ENCODE results near the gene GOT1.

GOT1 gene

GRCh38 chr10:99370993-99371392 lies 59.4 kb downstream of the GOT1 start:
- peaks cover 5 to 8% of the 10 kb centered on the region in 2 donors for H3K27me3 Mint-ChIP-seq
- H3K4me1 Mint-ChIP-seq = peaks cover 5 to 11% of the 10 kb centered on the region in 2 donors
- peak; percentile 67 to 74 for ATAC-seq (replicated peaks)
- no peaks in the 10 kb centered on the region for H3K9me3 Mint-ChIP-seq
- no peaks in the 10 kb centered on the region for H3K36me3 Mint-ChIP-seq
- no peak for DNase-seq
- H3K4me3 Mint-ChIP-seq = no peak overlapping the region
- no peak overlapping the region for H3K27ac Mint-ChIP-seq

DNA sequence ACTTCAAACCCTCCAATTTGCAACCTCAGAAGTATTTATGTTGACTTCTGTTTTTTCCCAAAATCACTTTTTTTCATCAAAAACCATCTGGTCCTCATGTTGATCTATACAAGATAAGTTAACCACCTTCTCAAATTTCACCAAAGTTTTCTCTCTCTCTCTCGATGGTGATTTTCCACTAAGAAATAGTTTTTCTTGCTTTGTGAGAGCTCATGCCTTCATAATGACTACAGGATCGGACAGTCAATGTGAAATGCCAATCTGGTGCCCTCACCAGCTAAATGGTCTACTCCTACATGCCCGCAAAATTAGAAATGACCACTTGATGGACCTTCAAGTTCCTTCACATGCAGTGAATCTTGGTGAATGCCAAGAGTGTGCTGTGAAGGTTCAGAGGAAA lies 60.9 kb downstream of the GOT1 start:
- Mint-ChIP-seq H3K4me3 (no peak overlapping the region), H3K27me3 (peaks cover 5 to 11% of the 10 kb centered on the region in 2 donors), H3K36me3 (no peaks in the 10 kb centered on the region), H3K27ac (no peak overlapping the region), H3K9me3 (no peaks in the 10 kb centered on the region), H3K4me1 (peaks cover 5 to 11% of the 10 kb centered on the region in 2 donors)
- DNase-seq = no peak
- no peak for ATAC-seq (replicated peaks)

GRCh38 chr10:99369126-99369525 lies 61.3 kb downstream of the GOT1 start:
- ATAC-seq (replicated peaks) = no peak
- no peak for DNase-seq
- no peaks in the 10 kb centered on the region for H3K36me3 Mint-ChIP-seq
- H3K9me3 Mint-ChIP-seq = no peaks in the 10 kb centered on the region
- no peak overlapping the region for H3K4me3 Mint-ChIP-seq
- H3K27ac Mint-ChIP-seq = no peak overlapping the region
- H3K4me1 Mint-ChIP-seq = peaks cover 5 to 11% of the 10 kb centered on the region in 2 donors
- peaks cover 5 to 11% of the 10 kb centered on the region in 2 donors for H3K27me3 Mint-ChIP-seq

- DNase-seq (no peak), ATAC-seq (replicated peaks) (no peak)
- Mint-ChIP-seq H3K9me3 (no peaks in the 10 kb centered on the region), H3K4me1 (peaks cover 5 to 11% of the 10 kb centered on the region in 2 donors), H3K27ac (no peak overlapping the region), H3K36me3 (no peaks in the 10 kb centered on the region), H3K27me3 (peaks cover 5 to 11% of the 10 kb centered on the region in 2 donors), H3K4me3 (no peak overlapping the region)
Observed at GRCh38 chr10:99368646-99369045, 61.8 kb downstream of the GOT1 start.

- Mint-ChIP-seq H3K36me3 (no peaks in the 10 kb centered on the region), H3K4me3 (no peak overlapping the region), H3K9me3 (no peaks in the 10 kb centered on the region), H3K4me1 (peaks cover 5 to 11% of the 10 kb centered on the region in 2 donors), H3K27ac (no peak overlapping the region), H3K27me3 (peaks cover 5 to 11% of the 10 kb centered on the region in 2 donors)
- ATAC-seq (replicated peaks) (no peak), DNase-seq (no peak)
Observed at GRCh38 chr10:99366666-99367065, 63.8 kb downstream of the GOT1 start.

DNA sequence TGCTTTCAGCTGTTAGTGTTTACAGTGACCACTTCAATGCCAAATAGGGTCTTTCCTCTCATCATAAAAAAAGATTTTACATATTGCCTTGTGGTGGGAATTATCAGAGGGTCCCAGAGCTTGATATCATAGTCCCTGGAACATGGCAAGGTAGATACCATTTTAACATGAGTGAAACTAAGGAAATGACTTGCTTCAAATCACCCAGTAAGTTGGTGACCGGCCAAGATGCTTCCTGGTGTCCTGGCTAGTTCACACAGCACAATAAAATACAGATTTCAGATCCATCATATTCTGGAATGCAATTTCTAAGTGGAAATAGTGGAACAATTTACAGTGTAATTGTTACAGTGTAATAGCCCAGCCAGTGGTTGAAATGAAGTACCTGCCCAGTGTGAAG lies 64.7 kb downstream of the GOT1 start:
- ATAC-seq (replicated peaks) (no peak), DNase-seq (no peak)
- Mint-ChIP-seq H3K4me1 (peaks cover 0 to 3% of the 10 kb centered on the region in 2 donors), H3K36me3 (no peaks in the 10 kb centered on the region), H3K4me3 (no peak overlapping the region), H3K27ac (no peak overlapping the region), H3K9me3 (no peaks in the 10 kb centered on the region), H3K27me3 (peaks cover 5 to 11% of the 10 kb centered on the region in 2 donors)

DNA sequence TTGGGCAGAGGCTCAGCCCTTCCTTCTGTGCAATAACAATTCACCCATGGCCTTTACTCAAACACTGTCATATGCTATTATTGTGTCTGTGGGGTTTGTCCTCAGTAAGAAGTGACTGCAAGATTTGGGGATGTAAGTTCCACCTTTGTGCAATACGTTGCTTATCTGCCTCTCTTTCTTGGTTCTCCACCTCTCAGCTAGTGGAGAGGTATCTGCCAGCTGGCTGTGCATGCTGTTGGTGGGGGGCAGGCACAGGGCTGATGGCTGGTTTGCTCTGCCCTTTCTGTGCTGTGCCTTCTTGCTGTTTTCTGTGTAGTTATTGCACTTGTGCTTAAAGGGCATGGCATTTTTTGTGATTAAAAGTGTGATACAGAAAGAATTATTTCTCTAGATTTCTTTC lies 65.1 kb downstream of the GOT1 start:
- Mint-ChIP-seq H3K36me3 (no peaks in the 10 kb centered on the region), H3K9me3 (no peaks in the 10 kb centered on the region), H3K4me1 (no peaks in the 10 kb centered on the region), H3K4me3 (no peak overlapping the region), H3K27me3 (peaks cover 5 to 11% of the 10 kb centered on the region in 2 donors), H3K27ac (no peak overlapping the region)
- ATAC-seq (replicated peaks) (no peak), DNase-seq (no peak)

DNA sequence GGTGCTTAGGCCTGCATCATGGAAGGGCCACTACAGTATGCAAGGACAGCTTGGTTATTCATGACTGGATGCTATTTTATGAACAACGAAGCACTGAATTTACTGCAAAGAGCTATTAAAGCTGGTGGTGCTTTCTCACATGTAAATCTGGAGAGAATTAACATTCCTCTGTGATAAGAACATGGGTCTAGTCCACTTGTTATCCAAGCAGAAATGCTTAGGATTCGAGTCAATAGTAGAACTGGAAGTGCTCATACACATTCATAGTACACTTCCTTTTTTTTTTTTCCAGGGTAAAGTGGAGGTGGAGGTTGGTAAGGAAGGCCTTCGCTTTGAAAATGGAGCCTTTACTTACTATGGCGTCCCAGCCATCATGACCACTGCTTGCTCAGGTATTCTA lies 66.3 kb downstream of the GOT1 start:
- ATAC-seq (replicated peaks) (no peak), DNase-seq (no peak)
- Mint-ChIP-seq H3K36me3 (no peaks in the 10 kb centered on the region), H3K4me3 (no peak overlapping the region), H3K4me1 (peaks cover 5 to 12% of the 10 kb centered on the region in 2 donors), H3K9me3 (no peaks in the 10 kb centered on the region), H3K27me3 (peaks cover 0 to 3% of the 10 kb centered on the region in 2 donors), H3K27ac (no peak overlapping the region)

DNA sequence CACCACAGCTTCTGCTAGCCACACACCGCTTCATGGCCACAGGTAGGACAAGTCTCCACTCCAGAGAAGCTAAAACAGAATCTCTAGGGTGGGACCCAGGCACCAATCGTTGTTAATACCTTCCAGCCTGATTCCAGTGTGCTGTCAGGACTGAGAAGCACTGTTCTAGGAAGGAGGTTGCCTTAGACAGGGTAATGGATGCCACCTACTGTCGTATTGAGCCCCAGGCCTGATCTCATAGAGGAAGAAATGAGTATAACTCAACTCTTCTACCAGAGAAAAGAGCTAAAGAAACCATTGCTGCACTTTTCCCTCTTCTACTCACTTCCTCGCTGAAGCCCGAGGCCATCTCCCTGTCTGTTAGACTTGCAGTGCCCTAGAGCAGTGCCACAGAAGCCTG lies 69.5 kb downstream of the GOT1 start:
- ATAC-seq (replicated peaks) = no peak
- no peaks in the 10 kb centered on the region for H3K36me3 Mint-ChIP-seq
- no peaks in the 10 kb centered on the region for H3K9me3 Mint-ChIP-seq
- peaks cover 5 to 13% of the 10 kb centered on the region in 2 donors for H3K4me1 Mint-ChIP-seq
- H3K27ac Mint-ChIP-seq = no peak overlapping the region
- DNase-seq = no peak
- no peak overlapping the region for H3K4me3 Mint-ChIP-seq
- peaks cover 0 to 2% of the 10 kb centered on the region in 2 donors for H3K27me3 Mint-ChIP-seq

GRCh38 chr10:99358101-99358500 lies 72.3 kb downstream of the GOT1 start:
- H3K4me3 Mint-ChIP-seq = no peak overlapping the region
- no peak overlapping the region for H3K27ac Mint-ChIP-seq
- ATAC-seq (replicated peaks) = no peak
- H3K9me3 Mint-ChIP-seq = no peaks in the 10 kb centered on the region
- no peak for DNase-seq
- peaks cover 5 to 13% of the 10 kb centered on the region in 2 donors for H3K4me1 Mint-ChIP-seq
- no peaks in the 10 kb centered on the region for H3K36me3 Mint-ChIP-seq
- peaks cover 6 to 8% of the 10 kb centered on the region in 2 donors for H3K27me3 Mint-ChIP-seq

DNA sequence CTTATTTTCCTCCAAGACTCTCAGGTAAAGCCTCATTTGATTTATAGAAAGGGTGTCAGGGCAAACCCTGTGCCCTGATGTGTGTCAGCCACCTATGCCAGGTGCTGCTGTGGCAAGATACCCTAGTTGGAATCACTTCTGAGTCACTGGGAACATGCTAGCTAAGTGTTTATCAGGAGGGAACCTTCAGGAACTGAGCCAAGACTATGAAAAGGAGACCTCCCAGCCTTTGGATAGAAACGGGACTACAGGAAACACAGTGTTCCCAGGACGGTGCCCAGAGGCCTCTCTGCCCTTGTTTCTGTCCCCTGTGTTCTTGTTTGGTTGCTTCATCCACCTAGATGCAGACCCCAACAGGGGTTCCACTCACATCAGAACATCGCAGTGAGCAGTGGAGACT lies 72.7 kb downstream of the GOT1 start:
- Mint-ChIP-seq H3K4me3 (no peak overlapping the region), H3K27ac (no peak overlapping the region), H3K4me1 (peaks cover 5 to 13% of the 10 kb centered on the region in 2 donors), H3K9me3 (no peaks in the 10 kb centered on the region), H3K27me3 (peaks cover 6 to 8% of the 10 kb centered on the region in 2 donors), H3K36me3 (no peaks in the 10 kb centered on the region)
- ATAC-seq (replicated peaks) (no peak), DNase-seq (no peak)

DNA sequence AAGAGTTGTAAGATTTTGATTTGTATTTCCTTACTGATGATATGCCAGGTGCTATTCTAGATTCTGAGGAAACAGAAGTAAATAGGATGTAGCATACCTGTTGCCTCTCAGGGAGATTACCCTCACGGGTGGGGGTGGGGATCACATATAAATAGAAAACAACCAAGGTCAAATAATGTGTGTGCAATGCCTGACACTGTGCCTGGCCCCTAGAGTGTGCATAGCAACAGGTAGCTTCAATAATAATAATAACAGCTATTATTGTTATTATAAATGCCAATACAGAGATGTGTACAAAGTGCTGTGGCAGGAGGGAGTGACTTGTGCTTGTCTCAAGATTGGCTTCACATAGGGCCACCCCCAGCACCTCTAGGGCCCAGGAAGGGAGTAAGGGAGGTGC lies 77.2 kb downstream of the GOT1 start:
- Mint-ChIP-seq H3K27ac (no peak overlapping the region), H3K9me3 (no peaks in the 10 kb centered on the region), H3K27me3 (peaks cover 11 to 19% of the 10 kb centered on the region in 2 donors), H3K36me3 (no peaks in the 10 kb centered on the region), H3K4me1 (no peaks in the 10 kb centered on the region), H3K4me3 (no peak overlapping the region)
- DNase-seq = no peak
- ATAC-seq (replicated peaks) = no peak

DNA sequence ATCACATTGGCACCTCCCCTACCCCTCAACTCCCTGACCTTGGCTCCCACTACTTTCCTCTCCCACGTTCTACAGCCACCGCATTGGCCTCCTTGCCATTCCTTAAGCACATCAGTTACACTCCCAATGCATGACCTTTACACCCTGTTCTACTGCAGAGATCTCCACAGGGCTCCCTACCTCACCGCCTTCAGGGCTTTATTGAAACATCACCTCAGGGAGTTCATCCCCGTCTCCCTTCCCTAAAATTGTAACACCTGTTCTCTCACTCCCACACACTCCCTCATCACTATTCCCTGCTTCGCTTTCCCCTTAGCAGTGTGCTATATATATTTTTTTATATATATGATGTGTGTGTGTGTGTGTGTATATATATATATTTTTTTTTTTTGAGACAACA lies 82.8 kb downstream of the GOT1 start:
- Mint-ChIP-seq H3K27ac (no peak overlapping the region), H3K27me3 (peaks cover 5 to 16% of the 10 kb centered on the region in 2 donors), H3K4me3 (no peak overlapping the region), H3K4me1 (no peaks in the 10 kb centered on the region), H3K36me3 (no peaks in the 10 kb centered on the region), H3K9me3 (no peaks in the 10 kb centered on the region)
- no peak for DNase-seq
- no peak for ATAC-seq (replicated peaks)
